Brain microvascular endothelial cell (primary cell): ENCODE results near the gene FBXO31.

Experiments
- DNase-seq: peaks from one replicate; pipeline ENCODE4 v3.0.0-alpha.2; 2020
- H3K27ac ChIP-seq: fragments of 250-450 bp; sonication (Bioruptor Pico); 2 replicates; pipeline ENCODE4 v1.5.1; 2020; ENCODE audit warnings: mild to moderate bottlenecking, moderate library complexity
- H3K27me3 ChIP-seq: fragments of 250-450 bp; sonication (Bioruptor Pico); replicated peaks from 2 replicates; pipeline ENCODE4 v1.5.1; 2020; ENCODE audit warnings: mild to moderate bottlenecking
- H3K36me3 ChIP-seq: fragments of 250-450 bp; sonication (Bioruptor Pico); replicated peaks from 2 replicates; pipeline ENCODE4 v1.5.1; 2020; ENCODE audit warnings: mild to moderate bottlenecking
- H3K4me3 ChIP-seq: 2 replicates; pipeline ENCODE4 v1.5.1; 2011; ENCODE audit warnings: low read depth, mild to moderate bottlenecking, control low read depth, low read length, moderate library complexity
- CTCF ChIP-seq: IDR thresholded peaks from 2 replicates; pipeline ENCODE4 v1.5.1; 2011; ENCODE audit warnings: low read depth, mild to moderate bottlenecking, moderate library complexity, low read length, control low read depth, inconsistent platforms; ENCODE audit errors: missing control alignments
- in situ Hi-C: cut with HindIII; loops from 2 replicates; pipeline ENCODE4 v1.10.0; 2017; ENCODE audit warnings: low sequenced_read_pairs, low pct_ligation_motif_present

The FBXO31 gene

DNA sequence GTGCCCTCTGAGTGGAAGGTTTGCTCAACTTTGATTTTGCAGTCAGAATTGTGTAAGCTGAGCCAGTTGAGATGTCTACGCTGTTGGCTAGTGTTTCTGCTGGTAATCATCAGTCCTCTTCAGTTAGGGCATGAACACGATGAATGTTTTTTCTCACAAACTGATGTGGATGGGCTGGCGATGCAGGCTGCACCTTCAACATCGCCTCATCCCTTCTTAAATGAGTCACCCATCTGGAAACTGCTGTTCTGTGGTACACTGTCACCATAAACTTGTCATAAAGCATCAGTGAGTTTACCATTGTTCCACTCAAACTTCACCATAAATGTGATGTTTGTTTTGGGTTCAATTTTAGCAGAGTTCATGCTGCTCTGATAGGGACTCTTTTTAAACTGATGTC is 74.8 kb downstream of the FBXO31 start:
- no peak for TF ChIP-seq CTCF
- no peak overlapping the region for H3K27ac ChIP-seq
- no peak for DNase-seq
- no peaks in the 10 kb centered on the region for H3K36me3 ChIP-seq
- H3K4me3 ChIP-seq: no peak overlapping the region
- in situ Hi-C loops: no loop called here
- no peaks in the 10 kb centered on the region for H3K27me3 ChIP-seq

DNA sequence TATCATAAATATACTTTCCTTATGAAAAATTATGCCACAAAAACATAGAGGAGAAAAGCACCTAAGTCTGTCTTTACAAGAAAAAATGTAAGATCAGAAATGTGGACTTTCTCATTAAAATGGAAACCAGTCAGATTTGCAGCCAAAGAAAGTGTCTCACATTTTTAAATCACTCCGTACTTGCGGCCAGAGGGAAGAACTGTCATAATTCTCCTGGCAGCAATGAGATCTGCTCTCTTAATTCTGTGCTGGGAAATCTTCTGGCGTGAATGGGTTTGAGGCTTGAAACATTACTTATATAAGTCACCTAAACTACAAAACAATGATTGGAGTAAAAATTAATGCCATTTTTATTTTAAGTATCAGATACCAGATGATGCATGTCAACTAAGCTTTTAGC is 77.1 kb downstream of the FBXO31 start:
- Histone ChIP-seq H3K36me3 (no peaks in the 10 kb centered on the region), H3K27ac (no peak overlapping the region), H3K27me3 (no peaks in the 10 kb centered on the region), H3K4me3 (no peak overlapping the region)
- TF ChIP-seq CTCF: no peak
- no peak for DNase-seq
- in situ Hi-C loops: no loop called here

DNA sequence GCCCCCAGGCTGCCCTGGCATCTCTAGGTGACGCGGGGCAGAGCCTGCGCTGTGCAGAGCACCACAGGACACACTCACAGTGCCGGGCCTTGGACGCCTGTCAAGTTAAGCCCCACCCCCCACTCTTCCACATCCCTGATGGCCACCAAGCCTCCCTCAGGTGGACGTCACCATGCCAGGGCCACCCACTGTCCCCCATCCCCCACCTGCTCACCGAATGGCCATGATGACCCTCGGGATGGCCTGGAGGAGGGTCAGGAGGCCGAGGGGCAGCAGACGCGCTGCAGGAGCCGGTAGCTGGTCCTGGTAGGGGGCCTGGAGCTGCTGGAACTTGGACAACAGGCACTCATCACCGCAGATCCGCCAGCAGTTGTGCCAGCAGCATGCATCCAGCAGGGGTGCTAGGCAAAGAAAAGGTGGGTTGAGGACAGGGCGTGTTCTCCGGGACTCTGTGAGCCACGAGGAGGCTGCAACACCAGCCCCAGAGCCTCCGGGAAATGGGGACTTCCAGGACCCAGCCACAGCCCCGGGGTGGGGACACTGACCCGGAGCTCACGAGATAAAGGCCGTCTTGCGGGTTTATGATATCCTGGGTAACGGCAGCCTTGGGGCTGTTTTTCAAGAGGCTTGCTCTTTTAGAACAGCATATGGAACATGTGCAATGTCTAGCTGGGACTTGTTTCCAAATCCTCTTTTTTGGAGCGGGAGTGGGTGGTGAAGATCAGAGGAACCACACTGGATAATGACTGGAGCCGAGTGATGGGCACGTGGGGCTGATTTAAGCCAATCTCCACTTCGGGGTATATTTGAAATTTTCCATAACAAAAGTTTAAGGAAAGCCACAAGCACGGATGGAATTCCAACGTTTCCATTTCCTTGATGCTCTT is 77.8 kb downstream of the FBXO31 start:
- H3K27ac ChIP-seq: no peak overlapping the region
- in situ Hi-C loops: no loop called here
- peak; percentile 46 for TF ChIP-seq CTCF
- no peak overlapping the region for H3K4me3 ChIP-seq
- no peaks in the 10 kb centered on the region for H3K36me3 ChIP-seq
- no peaks in the 10 kb centered on the region for H3K27me3 ChIP-seq
- no peak for DNase-seq

- no peak for TF ChIP-seq CTCF
- DNase-seq: no peak
- Histone ChIP-seq H3K4me3 (no peak overlapping the region), H3K36me3 (no peaks in the 10 kb centered on the region), H3K27ac (no peak overlapping the region), H3K27me3 (no peaks in the 10 kb centered on the region)
- in situ Hi-C loops: no loop called here
Observed at GRCh38 chr16:87304951-87305350, 78.6 kb downstream of the FBXO31 start.

DNA sequence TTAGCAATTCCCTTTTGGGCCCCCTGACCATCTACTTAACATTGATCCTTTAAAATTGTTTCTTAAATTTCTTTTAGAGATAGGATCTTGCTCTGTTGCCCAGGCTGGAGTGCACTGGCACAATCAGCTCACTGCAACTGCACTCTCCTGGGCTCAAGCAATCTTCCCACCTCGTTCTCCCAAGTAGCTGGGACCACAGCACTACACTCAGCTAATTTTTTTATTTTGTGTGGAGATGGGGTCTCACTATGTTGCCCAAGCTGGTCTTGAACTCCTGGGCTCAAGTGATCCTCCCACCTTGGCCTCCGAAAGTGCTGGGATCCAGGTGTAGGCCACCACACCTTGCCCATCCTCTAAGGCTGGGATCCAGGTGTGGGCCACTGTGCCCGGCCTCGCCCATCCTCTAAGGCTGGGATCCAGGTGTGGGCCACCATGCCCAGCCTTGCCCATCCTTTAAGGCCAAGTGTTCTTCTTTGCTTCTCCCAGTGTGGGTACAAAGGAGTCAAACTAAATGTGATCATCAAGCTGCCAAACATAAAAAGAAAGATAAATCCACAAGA is 79.5 kb downstream of the FBXO31 start:
- Histone ChIP-seq H3K4me3 (no peak overlapping the region), H3K36me3 (no peaks in the 10 kb centered on the region), H3K27me3 (no peaks in the 10 kb centered on the region), H3K27ac (no peak overlapping the region)
- no peak for DNase-seq
- no peak for TF ChIP-seq CTCF
- in situ Hi-C loops: no loop called here
